Lung (tissue), 12 donors: ENCODE results near the gene PACS1. TPM values are rescaled to one million over a fixed set of nuclear protein-coding genes. Genes with fewer than 3 reads are reported as not detected.

ENCODE experiments used
- ATAC-seq: fragments of 200-7000 bp; cut with Tn5 transposase; one replicate; pipeline ENCODE4 v1.9.1; 2020; ENCODE audit warnings: moderate number of reproducible peaks; ENCODE audit not compliant: insufficient read depth, low FRiP score
- DNase-seq, 3 donors: peaks; one replicate each; pipeline ENCODE4 v3.0.0-alpha.2; 2013 to 2017
- H3K27ac ChIP-seq, 2 donors: one replicate each; pipeline ENCODE4 v1.5.1; 2013; ENCODE audit warnings: mild to moderate bottlenecking in 2 of 2, moderate library complexity in 2 of 2, control low read depth in 1 of 2, inconsistent platforms in 1 of 2, low read depth in 1 of 2, low read length in 1 of 2
- H3K27me3 ChIP-seq, 3 donors: one replicate each; pipeline ENCODE4 v1.5.1; 2013; ENCODE audit warnings: low read length in 2 of 3; ENCODE audit not compliant: control insufficient read depth in 3 of 3, insufficient read depth in 3 of 3
- H3K36me3 ChIP-seq, 4 donors: one replicate each; pipeline ENCODE4 v1.5.1; 2013; ENCODE audit warnings: low read length in 4 of 4, mild to moderate bottlenecking in 1 of 4, moderate library complexity in 1 of 4; ENCODE audit not compliant: control insufficient read depth in 4 of 4, insufficient read depth in 4 of 4
- H3K4me1 ChIP-seq, 5 donors: one replicate each; pipeline ENCODE4 v1.5.1; 2013; ENCODE audit warnings: low read length in 5 of 5, mild to moderate bottlenecking in 2 of 5, moderate library complexity in 1 of 5; ENCODE audit not compliant: control insufficient read depth in 5 of 5, insufficient read depth in 5 of 5
- H3K4me3 ChIP-seq: one replicate; pipeline ENCODE4 v1.5.1; 2013; ENCODE audit warnings: mild to moderate bottlenecking, control low read depth, moderate library complexity
- H3K9ac ChIP-seq, 2 donors: one replicate each; pipeline ENCODE4 v1.5.1; 2013; ENCODE audit warnings: low read length in 2 of 2, control low read depth in 1 of 2; ENCODE audit not compliant: insufficient read depth in 1 of 2
- H3K9me3 ChIP-seq, 4 donors: one replicate each; pipeline ENCODE4 v1.5.1; 2013; ENCODE audit warnings: low read length in 3 of 4, mild to moderate bottlenecking in 1 of 4, moderate library complexity in 1 of 4; ENCODE audit not compliant: control insufficient read depth in 4 of 4, insufficient read depth in 3 of 4
- WGBS, 2 donors: extraction: QIAGEN DNeasy Blood & Tissue Kit; methylation state at CpG; one replicate each; pipeline ENCODE4 v1.1.7; 2013; 5-methylcytosine and 5-hydroxymethylcytosine counted together
- polyA plus RNA-seq, 2 donors: library from polyadenylated mRNA; stranded (reverse); fragments of 200-250 nt; gene quantifications; one replicate each; pipeline ENCODE4 v1.2.1, GENCODE V29; 2013
- total RNA-seq, 2 donors: library from RNA; depleted of rRNA in 1 of 2; stranded (reverse); fragments of >200 nt in 1 of 2; gene quantifications; one replicate each; pipeline ENCODE4 v1.2.1, GENCODE V29; 2014 to 2021
- TF ChIP-seq, protein P1 (sequence below): IDR thresholded peaks from 2 replicates; pipeline ENCODE4 v1.5.1; 2012; ENCODE audit warnings: mild to moderate bottlenecking; ENCODE audit errors: control extremely low read depth, extremely low read depth
- donor health status: control.
- donor health status: control.
- donor health status: Bipolar disorder and iron deficiency.
- donor health status: healthy.
- donor health status: DM: yes; HTN: yes; CAD: no.

Gene PACS1
- total and polyA plus RNA-seq, 4 donors, result 22.2 to 48.8 (median 34.7) TPM

DNA sequence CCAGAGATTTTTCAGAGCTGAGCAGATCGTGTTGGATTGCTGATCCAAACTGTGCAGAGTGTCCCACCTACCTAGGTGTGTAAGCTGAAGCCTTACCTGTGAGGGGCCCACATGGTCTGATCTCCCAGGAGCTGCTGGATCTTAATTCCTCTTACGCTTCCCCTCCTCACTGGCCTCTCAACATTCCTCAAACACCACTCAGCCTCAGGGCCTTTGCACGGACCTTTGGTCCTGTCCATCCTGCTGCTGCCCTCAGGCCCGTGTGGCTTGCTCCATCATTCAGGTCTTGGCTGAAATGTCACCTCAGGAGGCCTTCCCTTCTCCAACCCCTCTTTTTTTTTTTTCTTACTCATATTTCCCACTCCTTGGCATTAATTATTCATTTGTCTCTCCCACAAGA is 177.2 kb downstream of the PACS1 start:
- H3K9me3 ChIP-seq, result no peaks in the 10 kb centered on the region
- H3K27ac ChIP-seq, result no peak overlapping the region
- no peaks in the 10 kb centered on the region for H3K27me3 ChIP-seq
- H3K4me3 ChIP-seq, result no peak overlapping the region
- ATAC-seq, result no peak
- H3K9ac ChIP-seq, result no peak overlapping the region
- TF ChIP-seq, protein P1, sequence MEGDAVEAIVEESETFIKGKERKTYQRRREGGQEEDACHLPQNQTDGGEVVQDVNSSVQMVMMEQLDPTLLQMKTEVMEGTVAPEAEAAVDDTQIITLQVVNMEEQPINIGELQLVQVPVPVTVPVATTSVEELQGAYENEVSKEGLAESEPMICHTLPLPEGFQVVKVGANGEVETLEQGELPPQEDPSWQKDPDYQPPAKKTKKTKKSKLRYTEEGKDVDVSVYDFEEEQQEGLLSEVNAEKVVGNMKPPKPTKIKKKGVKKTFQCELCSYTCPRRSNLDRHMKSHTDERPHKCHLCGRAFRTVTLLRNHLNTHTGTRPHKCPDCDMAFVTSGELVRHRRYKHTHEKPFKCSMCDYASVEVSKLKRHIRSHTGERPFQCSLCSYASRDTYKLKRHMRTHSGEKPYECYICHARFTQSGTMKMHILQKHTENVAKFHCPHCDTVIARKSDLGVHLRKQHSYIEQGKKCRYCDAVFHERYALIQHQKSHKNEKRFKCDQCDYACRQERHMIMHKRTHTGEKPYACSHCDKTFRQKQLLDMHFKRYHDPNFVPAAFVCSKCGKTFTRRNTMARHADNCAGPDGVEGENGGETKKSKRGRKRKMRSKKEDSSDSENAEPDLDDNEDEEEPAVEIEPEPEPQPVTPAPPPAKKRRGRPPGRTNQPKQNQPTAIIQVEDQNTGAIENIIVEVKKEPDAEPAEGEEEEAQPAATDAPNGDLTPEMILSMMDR, result no peak
- WGBS, 2 donors, result 93 to 96% methylated on average over 4 of the region's 4 CpGs
- H3K4me1 ChIP-seq, result no peaks in the 10 kb centered on the region
- H3K36me3 ChIP-seq, result peaks cover 0 to 32% (median 12%) of the 10 kb centered on the region in 4 donors
- no peak for DNase-seq

DNA sequence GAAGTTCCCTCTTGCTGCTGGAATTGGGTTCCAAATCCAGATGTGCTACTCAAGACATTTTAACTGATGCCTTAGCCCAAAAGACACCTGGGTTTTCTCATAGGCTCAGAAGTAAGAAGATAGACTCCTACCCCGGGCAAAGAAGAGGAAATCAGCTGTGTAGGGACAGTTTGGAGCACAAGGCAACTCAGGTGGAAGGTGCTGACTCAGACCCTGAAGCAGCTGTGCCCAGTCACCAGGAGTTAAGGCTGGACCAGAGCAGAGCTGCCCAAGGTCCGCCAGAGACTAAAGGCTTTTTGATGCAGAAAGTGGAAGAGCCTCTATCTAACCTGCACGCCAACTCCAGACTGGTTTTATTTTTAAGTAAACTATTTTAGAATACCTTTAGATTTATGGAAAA is 177.7 kb downstream of the PACS1 start:
- TF ChIP-seq, protein P1, result no peak
- H3K4me1 ChIP-seq, result no peaks in the 10 kb centered on the region

DNA sequence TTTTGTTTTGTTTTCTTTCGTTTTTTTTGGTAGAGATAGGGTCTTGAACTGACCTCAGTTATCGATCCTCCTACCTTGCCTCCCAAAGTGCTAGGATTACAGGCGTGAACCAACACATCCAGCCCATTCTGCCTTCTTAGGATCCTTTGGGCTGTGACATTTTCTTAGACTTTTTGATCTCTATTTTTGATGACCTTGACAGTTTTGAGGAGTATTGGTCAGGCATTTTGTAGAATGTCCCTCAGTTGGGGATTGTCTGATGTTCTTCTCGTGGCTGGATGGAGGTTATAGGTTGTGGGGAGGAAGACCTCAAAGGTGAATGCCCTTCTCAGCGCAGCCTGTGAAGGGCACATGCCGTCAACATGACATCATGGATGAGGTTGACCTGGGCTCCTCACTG is 178.8 kb downstream of the PACS1 start:
- 88 to 94% methylated on average over 6 of the region's 6 CpGs for WGBS, 2 donors
- Histone ChIP-seq H3K9me3 (no peaks in the 10 kb centered on the region), H3K36me3 (peaks cover 0 to 18% (median 8%) of the 10 kb centered on the region in 4 donors)

More for the DNA sequence above, 177.7 kb downstream of the PACS1 start:
- WGBS, 2 donors, result 88 to 92% methylated on average over 3 of the region's 3 CpGs
- Histone ChIP-seq H3K4me3 (no peak overlapping the region), H3K27me3 (no peaks in the 10 kb centered on the region), H3K9ac (no peak overlapping the region), H3K36me3 (peaks cover 0 to 28% (median 9%) of the 10 kb centered on the region in 4 donors), H3K27ac (no peak overlapping the region), H3K9me3 (no peaks in the 10 kb centered on the region)
- ATAC-seq (no peak), DNase-seq (no peak)

More for the DNA sequence above, 178.8 kb downstream of the PACS1 start:
- Histone ChIP-seq H3K4me3 (no peak overlapping the region), H3K27me3 (no peaks in the 10 kb centered on the region), H3K27ac (no peak overlapping the region), H3K9ac (no peak overlapping the region), H3K4me1 (peaks cover 0 to 6% (median 0%) of the 10 kb centered on the region in 5 donors)
- no peak for ATAC-seq
- DNase-seq, result no peak
- TF ChIP-seq, protein P1, result no peak
